Endothelial cell of umbilical vein (primary cell): ENCODE data around the gene TREH. TPM values are rescaled to one million over a fixed set of nuclear protein-coding genes. Genes with fewer than 3 reads are reported as not detected.

Experiments
- BruUV-seq: library from RNA; stranded (reverse); fragments of 400-500 nt; replicated peaks from 2 replicates; lab custom pipeline; 2021; lab: Mats Ljungman, UMichigan
- CTCF ChIA-PET: fragments of 300-600, 350-600 bp; sonication (Branson Sonifier 250); formaldehyde crosslinking; loops from one replicate; lab custom pipeline; 2021; ENCODE audit warnings: antibody characterized with exemption, inconsistent platforms; lab: Charles Lee
- POLR2A ChIA-PET: fragments of 300-600, 350-600 bp; sonication (Branson Sonifier 250); formaldehyde crosslinking; loops from one replicate; lab custom pipeline; 2021; ENCODE audit warnings: antibody characterized with exemption, inconsistent platforms; lab: Charles Lee
- DNase-seq: peaks from one replicate; pipeline ENCODE4 v3.0.0-alpha.2; 2011; ENCODE audit warnings: low read depth, low spot score
- FAIRE-seq: peaks from 2 replicates; lab custom pipeline; 2011; peaks lifted over from hg19 to GRCh38; lab: Jason Lieb, UNC
- H2AFZ ChIP-seq: 2 replicates; pipeline ENCODE4 v1.6.0; 2012; ENCODE audit warnings: low read depth, low read length, control low read depth, inconsistent platforms
- H3K27ac ChIP-seq: 2 replicates; pipeline ENCODE4 v1.5.1; 2011; ENCODE audit warnings: low read depth, mild to moderate bottlenecking, control low read depth, low read length, moderate library complexity; ENCODE audit not compliant: insufficient read depth
- H3K27me3 ChIP-seq, 2 experiments: 2 replicates each; pipeline versions ENCODE4 v1.6.0 to v1.6.1; 2011; ENCODE audit warnings: low read length in 2 of 2, mixed read lengths in 1 of 2; ENCODE audit not compliant: control insufficient read depth in 2 of 2, insufficient read depth in 2 of 2
- H3K36me3 ChIP-seq, 2 experiments: 2 replicates in 1 of 2; 3 replicates in 1 of 2; pipeline ENCODE4 v1.5.1; 2011; ENCODE audit warnings: low read length in 2 of 2, mild to moderate bottlenecking in 1 of 2, moderate library complexity in 1 of 2; ENCODE audit not compliant: control insufficient read depth in 2 of 2, insufficient read depth in 2 of 2; ENCODE audit errors: extremely low read depth in 1 of 2
- H3K4me1 ChIP-seq: 3 replicates; pipeline ENCODE4 v1.5.1; 2011; ENCODE audit warnings: mild to moderate bottlenecking, low read length; ENCODE audit not compliant: control insufficient read depth, insufficient read depth; ENCODE audit errors: extremely low read depth
- H3K4me2 ChIP-seq: 2 replicates; pipeline ENCODE4 v1.6.1; 2011; ENCODE audit warnings: low read length, control low read depth, mixed read lengths; ENCODE audit not compliant: insufficient read depth
- H3K4me3 ChIP-seq, 3 experiments: fragments of 200-600 bp in 1 of 3; sonication (generic), shearing (Covaris generic) in 1 of 3; replicated peaks in 1 of 3; 2 replicates each; pipeline ENCODE4 v1.5.1; 2011 to 2016; ENCODE audit warnings: control low read depth in 3 of 3, low read length in 3 of 3, mild to moderate bottlenecking in 2 of 3, inconsistent platforms in 1 of 3, low read depth in 1 of 3, moderate library complexity in 1 of 3; ENCODE audit not compliant: insufficient read depth in 1 of 3
- H3K79me2 ChIP-seq: 2 replicates; pipeline ENCODE4 v1.6.0; 2012; ENCODE audit warnings: low read length, inconsistent platforms; ENCODE audit not compliant: control insufficient read depth, insufficient read depth
- H3K9ac ChIP-seq: replicated peaks from 2 replicates; pipeline ENCODE3; 2011; ENCODE audit warnings: low read length, control low read depth; ENCODE audit not compliant: insufficient read depth; ENCODE audit errors: extremely low read depth
- H3K9me1 ChIP-seq: replicated peaks from 3 replicates; pipeline ENCODE4 v1.6.0; 2011; ENCODE audit warnings: mild to moderate bottlenecking, low read length; ENCODE audit not compliant: control insufficient read depth, insufficient read depth; ENCODE audit errors: extremely low read depth
- H3K9me3 ChIP-seq: replicated peaks from 2 replicates; pipeline ENCODE4 v1.5.1; 2012; ENCODE audit warnings: low read length, inconsistent platforms; ENCODE audit not compliant: control insufficient read depth, insufficient read depth
- H4K20me1 ChIP-seq: replicated peaks from 2 replicates; pipeline ENCODE3; 2011; ENCODE audit warnings: mild to moderate bottlenecking, low read length; ENCODE audit not compliant: control insufficient read depth, insufficient read depth; ENCODE audit errors: extremely low read depth
- EZH2 ChIP-seq: IDR thresholded peaks from 2 replicates; pipeline ENCODE4 v1.6.1; 2012; ENCODE audit warnings: borderline replicate concordance, low read depth, mild to moderate bottlenecking, moderate library complexity, low read length, inconsistent platforms; ENCODE audit not compliant: severe bottlenecking
- FOS ChIP-seq: IDR thresholded peaks from 2 replicates; pipeline ENCODE4 v1.6.1; 2011; ENCODE audit warnings: mild to moderate bottlenecking, low read length, moderate library complexity, borderline replicate concordance; ENCODE audit not compliant: insufficient read depth
- GATA2 ChIP-seq: IDR thresholded peaks from 2 replicates; pipeline ENCODE4 v1.7.0; 2011; ENCODE audit warnings: low read depth, mild to moderate bottlenecking, moderate library complexity, mixed read lengths, low read length; ENCODE audit not compliant: insufficient read length, insufficient read depth
- JUN ChIP-seq: IDR thresholded peaks from 2 replicates; pipeline ENCODE4 v1.6.1; 2011; ENCODE audit warnings: borderline replicate concordance, low read depth; ENCODE audit not compliant: insufficient read length, insufficient read depth
- MAX ChIP-seq: IDR thresholded peaks from 2 replicates; pipeline ENCODE4 v1.6.1; 2011; ENCODE audit not compliant: insufficient read depth, insufficient read length
- MYC ChIP-seq: IDR thresholded peaks from one replicate; pipeline ENCODE4 v1.6.1; 2011; ENCODE audit warnings: mild to moderate bottlenecking, low read depth, low read length
- POLR2A ChIP-seq: IDR thresholded peaks from 2 replicates; pipeline ENCODE4 v1.6.1; 2012; ENCODE audit warnings: low read depth, mild to moderate bottlenecking, control low read depth, low read length
- POLR2AphosphoS5 ChIP-seq: IDR thresholded peaks from 2 replicates; pipeline ENCODE4 v1.6.1; 2012; ENCODE audit warnings: low read depth, mild to moderate bottlenecking, control low read depth, low read length, moderate library complexity; ENCODE audit not compliant: insufficient read depth
- dilution Hi-C: fragments of 300-500 bp; cut with MboI; formaldehyde crosslinking; loops from one replicate; pipeline ENCODE4 v1.15.0; 2019; ENCODE audit warnings: low sequenced_read_pairs; ENCODE audit not compliant: extremely low pct_ligation_motif_present
- intact Hi-C: fragments of 100-400 bp; cut with micrococcal nuclease; formaldehyde crosslinking; loops from one replicate; pipeline ENCODE4 v1.10.0; 2022
- polyA plus RNA-seq, 4 experiments: library from polyadenylated mRNA; depleted of rRNA in 3 of 4; stranded (reverse) in 3 of 4; unstranded in 1 of 4; fragments of >200 nt; gene quantifications; 2 replicates each; pipeline versions ENCODE4 v1.2.1 to v1.2.3, GENCODE V29; 2011 to 2012; ENCODE audit warnings: missing spikeins in 1 of 4
- total RNA-seq: library from RNA; stranded (reverse); gene quantifications from 2 replicates; pipeline ENCODE4 v1.2.3, GENCODE V29; 2021
- TF ChIP-seq, protein P1 (sequence below), 2 donors: IDR thresholded peaks; 1 replicate in 1 of 2; 2 replicates in 1 of 2; pipeline ENCODE4 v1.5.1; 2011; ENCODE audit warnings: low read length in 2 of 2, mild to moderate bottlenecking in 2 of 2, moderate library complexity in 2 of 2, control low read depth in 1 of 2, inconsistent platforms in 1 of 2, low read depth in 1 of 2; ENCODE audit not compliant: insufficient read depth in 1 of 2; ENCODE audit errors: extremely low read depth in 1 of 2

Gene TREH
- total and polyA plus RNA-seq, 2 donors (not counting 3 experiments of a cell fraction or from before 2014, with no cell fraction given): not detected

GRCh38 chr11:118652681-118653181 is 26.7 kb downstream of the TREH start:
- Histone ChIP-seq H2AFZ (no peak overlapping the region), H3K4me2 (no peak overlapping the region), H3K9me3 (no peaks in the 10 kb centered on the region), H3K36me3 (peaks cover 34 to 56% of the 10 kb centered on the region in 2 experiments), H3K4me1 (no peaks in the 10 kb centered on the region), H4K20me1 (no peaks in the 10 kb centered on the region), H3K9me1 (no peaks in the 10 kb centered on the region), H3K79me2 (no peaks in the 10 kb centered on the region), H3K27ac (no peak overlapping the region), H3K27me3 (no peaks in the 10 kb centered on the region), H3K4me3 (no peak overlapping the region), H3K9ac (no peak overlapping the region)
- intact Hi-C loops (no loop called here), dilution Hi-C loops (no loop called here)
- FAIRE-seq: no peak
- TF ChIP-seq GATA2: no peak
- no peak for TF ChIP-seq EZH2
- TF ChIP-seq MAX: no peak
- TF ChIP-seq POLR2AphosphoS5: no peak
- TF ChIP-seq POLR2A: no peak
- no peak for TF ChIP-seq FOS
- TF ChIP-seq, protein P1, sequence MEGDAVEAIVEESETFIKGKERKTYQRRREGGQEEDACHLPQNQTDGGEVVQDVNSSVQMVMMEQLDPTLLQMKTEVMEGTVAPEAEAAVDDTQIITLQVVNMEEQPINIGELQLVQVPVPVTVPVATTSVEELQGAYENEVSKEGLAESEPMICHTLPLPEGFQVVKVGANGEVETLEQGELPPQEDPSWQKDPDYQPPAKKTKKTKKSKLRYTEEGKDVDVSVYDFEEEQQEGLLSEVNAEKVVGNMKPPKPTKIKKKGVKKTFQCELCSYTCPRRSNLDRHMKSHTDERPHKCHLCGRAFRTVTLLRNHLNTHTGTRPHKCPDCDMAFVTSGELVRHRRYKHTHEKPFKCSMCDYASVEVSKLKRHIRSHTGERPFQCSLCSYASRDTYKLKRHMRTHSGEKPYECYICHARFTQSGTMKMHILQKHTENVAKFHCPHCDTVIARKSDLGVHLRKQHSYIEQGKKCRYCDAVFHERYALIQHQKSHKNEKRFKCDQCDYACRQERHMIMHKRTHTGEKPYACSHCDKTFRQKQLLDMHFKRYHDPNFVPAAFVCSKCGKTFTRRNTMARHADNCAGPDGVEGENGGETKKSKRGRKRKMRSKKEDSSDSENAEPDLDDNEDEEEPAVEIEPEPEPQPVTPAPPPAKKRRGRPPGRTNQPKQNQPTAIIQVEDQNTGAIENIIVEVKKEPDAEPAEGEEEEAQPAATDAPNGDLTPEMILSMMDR (IDR thresholded peaks at IDR 0.05; ENCODE audit: extremely low read depth in 1 of 2, insufficient read depth in 1 of 2, low read depth in 1 of 2, low read length in 2 of 2): no peak
- no peak for TF ChIP-seq JUN
- no peak for TF ChIP-seq MYC
- ChIA-PET POLR2A (no interaction called here), CTCF (interaction anchor here (1.3 to 1.5 kb wide), 2 partner anchors 16 to 58 kb away, joined by 3 to 5 read pairs; no protein-coding TSS in a partner anchor)
- peak; percentile 20 for DNase-seq
- BruUV-seq: no TSS peak
